ENCODE measurements around the gene TYK2.
A peak's percentile ranks its signal among the peaks of the same experiment; 100 is the strongest.
"Not testable (repeated sequence)": the region's sequence is repeated elsewhere in the genome, so short reads cannot be mapped to it uniquely, and the experiment has no call there.

Gene TYK2

GRCh38 chr19:10406191-10406590 is 25.8 kb upstream of the TYK2 start:
- H3K4me1 ChIP-seq (ENCODE audit: control insufficient read depth, insufficient read depth, low read length), result peaks cover 26% of the 10 kb centered on the region
- no peak overlapping the region for H3K4me3 ChIP-seq (ENCODE audit: low read length in 2 of 2)

GRCh38 chr19:10404888-10405820 is 24.8 kb upstream of the TYK2 start:
- Histone ChIP-seq H3K4me1 (ENCODE audit: control insufficient read depth, insufficient read depth, low read length) (peaks cover 31% of the 10 kb centered on the region), H3K27me3 (ENCODE audit: control insufficient read depth in 1 of 2, insufficient read depth in 2 of 2, low read length in 2 of 2) (peaks cover 19 to 29% of the 10 kb centered on the region in 2 donors), H3K36me3 (ENCODE audit: control insufficient read depth in 2 of 2, insufficient read depth in 2 of 2, low read length in 2 of 2) (no peaks in the 10 kb centered on the region), H3K9ac (ENCODE audit: low read length in 2 of 2) (no peak overlapping the region), H3K27ac (ENCODE audit: low read length) (no peak overlapping the region), H3K9me3 (ENCODE audit: control insufficient read depth in 2 of 2, low read length in 2 of 2) (no peaks in the 10 kb centered on the region), H3K4me3 (ENCODE audit: low read length in 2 of 2) (peak overlapping the region in 1 of 2 donors; percentile 98)

More at GRCh38 chr19:10406191-10406590, 25.8 kb upstream of the TYK2 start:
- Histone ChIP-seq H3K36me3 (ENCODE audit: control insufficient read depth in 2 of 2, insufficient read depth in 2 of 2, low read length in 2 of 2) (no peaks in the 10 kb centered on the region), H3K9ac (ENCODE audit: low read length in 2 of 2) (no peak overlapping the region), H3K27ac (ENCODE audit: low read length) (no peak overlapping the region), H3K9me3 (ENCODE audit: control insufficient read depth in 2 of 2, low read length in 2 of 2) (no peaks in the 10 kb centered on the region), H3K27me3 (ENCODE audit: control insufficient read depth in 1 of 2, insufficient read depth in 2 of 2, low read length in 2 of 2) (peaks cover 19 to 29% of the 10 kb centered on the region in 2 donors)

- H3K27ac ChIP-seq (ENCODE audit: low read length), result peak within 1 kb of the TSS; percentile 73
- peak within 1 kb of the TSS; percentile 98 to 99 for H3K4me3 ChIP-seq (ENCODE audit: low read length in 2 of 2)
- H3K36me3 ChIP-seq (ENCODE audit: control insufficient read depth in 2 of 2, insufficient read depth in 2 of 2, low read length in 2 of 2), result peaks cover 0 to 3% of the 10 kb centered on the region in 2 donors
- peaks cover 31% of the 10 kb centered on the region for H3K4me1 ChIP-seq (ENCODE audit: control insufficient read depth, insufficient read depth, low read length)
- H3K27me3 ChIP-seq (ENCODE audit: control insufficient read depth in 1 of 2, insufficient read depth in 2 of 2, low read length in 2 of 2), result peaks cover 15 to 21% of the 10 kb centered on the region in 2 donors
- H3K9me3 ChIP-seq (ENCODE audit: control insufficient read depth in 2 of 2, low read length in 2 of 2), result no peaks in the 10 kb centered on the region
- peak within 1 kb of the TSS; percentile 97 to 98 for H3K9ac ChIP-seq (ENCODE audit: low read length in 2 of 2)
Observed at GRCh38 chr19:10403137-10404021, 23.0 kb upstream of the TYK2 start, which contains the start of gene CDC37. TSS of gene CDC37 (minus strand) at chr19:10403542. CDS start at chr19:10403479, 63 bp downstream.

- peaks cover 0 to 3% of the 10 kb centered on the region in 2 donors for H3K36me3 ChIP-seq (ENCODE audit: control insufficient read depth in 2 of 2, insufficient read depth in 2 of 2, low read length in 2 of 2)
- peak overlapping the region; percentile 73 for H3K27ac ChIP-seq (ENCODE audit: low read length)
- H3K27me3 ChIP-seq (ENCODE audit: control insufficient read depth in 1 of 2, insufficient read depth in 2 of 2, low read length in 2 of 2), result peaks cover 15 to 17% of the 10 kb centered on the region in 2 donors
- H3K4me3 ChIP-seq (ENCODE audit: low read length in 2 of 2), result peak overlapping the region; percentile 98 to 99
- no peaks in the 10 kb centered on the region for H3K9me3 ChIP-seq (ENCODE audit: control insufficient read depth in 2 of 2, low read length in 2 of 2)
- peaks cover 35% of the 10 kb centered on the region for H3K4me1 ChIP-seq (ENCODE audit: control insufficient read depth, insufficient read depth, low read length)
- peak overlapping the region; percentile 97 to 98 for H3K9ac ChIP-seq (ENCODE audit: low read length in 2 of 2)
Observed at GRCh38 chr19:10402441-10403038, 22.2 kb upstream of the TYK2 start.

- Histone ChIP-seq H3K4me3 (ENCODE audit: low read length in 2 of 2) (no peak overlapping the region), H3K9ac (ENCODE audit: low read length in 2 of 2) (no peak overlapping the region), H3K36me3 (ENCODE audit: control insufficient read depth in 2 of 2, insufficient read depth in 2 of 2, low read length in 2 of 2) (peaks cover 3 to 6% of the 10 kb centered on the region in 2 donors), H3K27ac (ENCODE audit: low read length) (no peak overlapping the region), H3K4me1 (ENCODE audit: control insufficient read depth, insufficient read depth, low read length) (peaks cover 35% of the 10 kb centered on the region), H3K9me3 (ENCODE audit: control insufficient read depth in 2 of 2, low read length in 2 of 2) (no peaks in the 10 kb centered on the region), H3K27me3 (ENCODE audit: control insufficient read depth in 1 of 2, insufficient read depth in 2 of 2, low read length in 2 of 2) (peaks cover 0 to under 1% of the 10 kb centered on the region in 2 donors)
Observed at GRCh38 chr19:10399878-10400277, 19.5 kb upstream of the TYK2 start.

GRCh38 chr19:10399340-10399739 is 19.0 kb upstream of the TYK2 start:
- not testable (repeated sequence) for H3K9ac ChIP-seq (ENCODE audit: low read length in 2 of 2); H3K27ac ChIP-seq (ENCODE audit: low read length); H3K27me3 ChIP-seq (ENCODE audit: control insufficient read depth in 1 of 2, insufficient read depth in 2 of 2, low read length in 2 of 2); H3K9me3 ChIP-seq (ENCODE audit: control insufficient read depth in 2 of 2, low read length in 2 of 2); H3K36me3 ChIP-seq (ENCODE audit: control insufficient read depth in 2 of 2, insufficient read depth in 2 of 2, low read length in 2 of 2); H3K4me3 ChIP-seq (ENCODE audit: low read length in 2 of 2)
- peaks cover 30% of the 10 kb centered on the region for H3K4me1 ChIP-seq (ENCODE audit: control insufficient read depth, insufficient read depth, low read length)

- H3K9ac ChIP-seq (ENCODE audit: low read length in 2 of 2), result no peak overlapping the region
- H3K27ac ChIP-seq (ENCODE audit: low read length), result no peak overlapping the region
Observed at GRCh38 chr19:10398819-10399218, 18.4 kb upstream of the TYK2 start.

GRCh38 chr19:10395917-10396316 is 15.5 kb upstream of the TYK2 start:
- Histone ChIP-seq H3K27me3 (ENCODE audit: control insufficient read depth in 1 of 2, insufficient read depth in 2 of 2, low read length in 2 of 2) (no peaks in the 10 kb centered on the region), H3K4me3 (ENCODE audit: low read length in 2 of 2) (no peak overlapping the region), H3K9ac (ENCODE audit: low read length in 2 of 2) (no peak overlapping the region), H3K4me1 (ENCODE audit: control insufficient read depth, insufficient read depth, low read length) (peaks cover 6% of the 10 kb centered on the region), H3K27ac (ENCODE audit: low read length) (no peak overlapping the region), H3K36me3 (ENCODE audit: control insufficient read depth in 2 of 2, insufficient read depth in 2 of 2, low read length in 2 of 2) (peaks cover 15 to 25% of the 10 kb centered on the region in 2 donors), H3K9me3 (ENCODE audit: control insufficient read depth in 2 of 2, low read length in 2 of 2) (no peaks in the 10 kb centered on the region)

More at GRCh38 chr19:10398819-10399218, 18.4 kb upstream of the TYK2 start:
- H3K9me3 ChIP-seq (ENCODE audit: control insufficient read depth in 2 of 2, low read length in 2 of 2), result no peaks in the 10 kb centered on the region
- no peaks in the 10 kb centered on the region for H3K27me3 ChIP-seq (ENCODE audit: control insufficient read depth in 1 of 2, insufficient read depth in 2 of 2, low read length in 2 of 2)
- peaks cover 8% of the 10 kb centered on the region in 2 donors for H3K36me3 ChIP-seq (ENCODE audit: control insufficient read depth in 2 of 2, insufficient read depth in 2 of 2, low read length in 2 of 2)
- no peak overlapping the region for H3K4me3 ChIP-seq (ENCODE audit: low read length in 2 of 2)
- peaks cover 27% of the 10 kb centered on the region for H3K4me1 ChIP-seq (ENCODE audit: control insufficient read depth, insufficient read depth, low read length)

GRCh38 chr19:10395436-10395835 is 15.1 kb upstream of the TYK2 start:
- H3K36me3 ChIP-seq (ENCODE audit: control insufficient read depth in 2 of 2, insufficient read depth in 2 of 2, low read length in 2 of 2), result peaks cover 15 to 27% of the 10 kb centered on the region in 2 donors
- H3K9me3 ChIP-seq (ENCODE audit: control insufficient read depth in 2 of 2, low read length in 2 of 2), result no peaks in the 10 kb centered on the region
- H3K4me3 ChIP-seq (ENCODE audit: low read length in 2 of 2), result no peak overlapping the region
- H3K27ac ChIP-seq (ENCODE audit: low read length), result no peak overlapping the region
- peaks cover 5% of the 10 kb centered on the region for H3K4me1 ChIP-seq (ENCODE audit: control insufficient read depth, insufficient read depth, low read length)
- no peak overlapping the region for H3K9ac ChIP-seq (ENCODE audit: low read length in 2 of 2)
- no peaks in the 10 kb centered on the region for H3K27me3 ChIP-seq (ENCODE audit: control insufficient read depth in 1 of 2, insufficient read depth in 2 of 2, low read length in 2 of 2)

GRCh38 chr19:10395003-10395402 is 14.6 kb upstream of the TYK2 start:
- Histone ChIP-seq H3K4me3 (ENCODE audit: low read length in 2 of 2) (no peak overlapping the region), H3K4me1 (ENCODE audit: control insufficient read depth, insufficient read depth, low read length) (peaks cover 5% of the 10 kb centered on the region), H3K27me3 (ENCODE audit: control insufficient read depth in 1 of 2, insufficient read depth in 2 of 2, low read length in 2 of 2) (no peaks in the 10 kb centered on the region), H3K36me3 (ENCODE audit: control insufficient read depth in 2 of 2, insufficient read depth in 2 of 2, low read length in 2 of 2) (peaks cover 15 to 27% of the 10 kb centered on the region in 2 donors), H3K27ac (ENCODE audit: low read length) (no peak overlapping the region), H3K9me3 (ENCODE audit: control insufficient read depth in 2 of 2, low read length in 2 of 2) (no peaks in the 10 kb centered on the region), H3K9ac (ENCODE audit: low read length in 2 of 2) (no peak overlapping the region)

Measured in stomach smooth muscle (tissue), 2 donors.